HG02642 (cell line): ENCODE data around the gene SUFU.
"Not testable (repeated sequence)": the region's sequence is repeated elsewhere in the genome, so short reads cannot be mapped to it uniquely, and the experiment has no call there.

Experiments
- ATAC-seq: cut with Tn5 transposase; IDR thresholded peaks from one replicate; pipeline ENCODE4 v1.9.1; 2021; ENCODE audit warnings: mild to moderate bottlenecking; ENCODE audit not compliant: unreplicated experiment, poor library complexity

Gene SUFU

GRCh38 chr10:102503264-102504178 lies at the start of gene SUFU:
TSS of gene SUFU (plus strand) at chr10:102503972. CDS start at chr10:102504153, 181 bp downstream.
- ATAC-seq, result peak; percentile 72

- ATAC-seq, result not testable (repeated sequence)
These were observed 48.9 kb upstream of the SUFU start for GRCh38 chr10:102454662-102455487.

- no peak for ATAC-seq
These were observed 47.8 kb upstream of the SUFU start for GRCh38 chr10:102455893-102456471.

DNA sequence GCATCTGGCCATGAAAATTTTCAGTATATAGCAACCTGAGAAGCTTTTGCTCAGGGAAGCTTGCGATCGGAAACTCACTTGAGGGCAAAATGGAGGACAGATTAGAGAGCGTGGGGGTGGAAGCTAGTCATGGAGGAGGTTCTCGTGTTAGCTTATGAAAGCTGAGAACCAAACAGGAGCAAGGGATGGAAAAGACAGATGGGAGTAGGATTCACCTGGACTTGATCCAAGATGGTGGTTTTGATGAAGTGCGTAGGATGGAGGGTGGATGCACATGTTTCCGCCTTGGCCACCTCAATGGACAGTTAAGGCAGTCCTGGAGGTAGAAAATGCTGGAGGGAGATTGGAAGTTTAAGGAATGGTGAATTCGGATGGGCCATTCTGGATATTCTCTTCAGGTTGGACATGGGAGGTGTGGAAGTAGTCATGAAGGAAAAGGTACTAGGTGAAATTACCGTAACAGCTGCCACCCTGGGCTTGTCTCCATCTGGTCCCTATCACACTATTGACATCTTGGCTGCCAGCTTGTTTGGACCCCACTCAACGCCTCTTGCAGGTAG lies 46.1 kb upstream of the SUFU start:
- no peak for ATAC-seq

DNA sequence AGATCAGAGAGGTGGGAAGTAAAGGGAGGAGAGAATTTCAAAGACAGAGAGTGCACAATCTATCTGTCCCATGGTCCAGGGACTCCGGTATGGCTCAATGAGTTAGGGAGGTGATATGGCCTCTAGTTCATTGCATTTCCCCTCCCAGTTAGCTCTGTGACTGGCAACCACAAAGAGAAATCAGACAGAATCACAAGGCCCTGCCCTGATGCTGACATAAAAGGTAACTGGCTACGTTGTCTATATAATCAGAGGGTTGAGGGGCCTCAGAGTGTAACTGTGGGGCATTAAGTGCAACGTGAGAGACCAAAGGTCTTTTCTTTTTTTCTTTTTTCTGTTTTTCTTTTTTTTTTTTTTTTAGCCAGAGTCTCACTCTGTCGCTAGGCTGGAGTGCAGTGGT lies 45.1 kb upstream of the SUFU start:
- no peak for ATAC-seq

GRCh38 chr10:102460836-102461186 lies 43.0 kb upstream of the SUFU start:
- ATAC-seq, result peak; percentile 29

- ATAC-seq, result peak; percentile 92
These were observed 42.4 kb upstream of the SUFU start for GRCh38 chr10:102461187-102462054.

GRCh38 chr10:102462512-102463054 lies 41.2 kb upstream of the SUFU start:
- ATAC-seq, result no peak

DNA sequence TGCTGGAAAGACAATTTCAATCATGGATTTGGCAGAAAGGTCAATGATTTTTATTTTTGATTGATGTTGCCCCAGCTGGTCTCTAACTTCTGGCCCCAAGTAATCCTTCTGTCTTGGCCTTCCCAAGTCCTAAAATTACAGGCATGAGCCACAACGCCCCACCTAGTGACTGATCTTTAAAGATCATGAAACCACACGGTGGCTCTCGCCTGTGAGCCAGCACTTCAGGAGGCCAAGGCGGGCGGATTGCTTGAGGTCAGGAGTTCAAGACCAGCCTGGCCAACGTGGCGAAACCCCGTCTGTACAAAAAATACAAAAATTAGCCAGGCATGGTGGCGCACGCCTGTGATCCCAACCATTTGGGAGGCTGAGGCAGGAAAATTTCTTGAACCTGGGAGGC lies 39.8 kb upstream of the SUFU start:
- ATAC-seq, result no peak

DNA sequence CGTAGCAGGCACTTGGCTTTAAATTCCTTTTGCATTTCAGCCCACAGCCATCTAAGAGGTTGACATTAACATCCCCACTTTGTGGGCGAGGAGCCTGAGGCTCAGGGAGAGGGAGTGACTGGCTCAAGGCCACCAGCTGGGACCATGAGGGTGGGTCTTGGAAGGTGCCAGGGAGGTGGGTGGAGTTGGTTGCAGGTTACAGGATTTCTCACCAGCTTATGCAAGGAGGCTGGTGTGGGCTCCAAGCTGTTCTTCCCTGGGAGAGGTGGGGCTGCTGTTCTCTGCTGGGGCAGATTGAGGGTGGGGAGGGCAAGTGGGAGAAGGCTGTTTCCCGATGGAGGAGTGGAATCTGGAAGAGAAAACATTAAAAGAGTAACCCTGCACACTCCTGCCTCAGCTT lies 38.3 kb upstream of the SUFU start:
- no peak for ATAC-seq

DNA sequence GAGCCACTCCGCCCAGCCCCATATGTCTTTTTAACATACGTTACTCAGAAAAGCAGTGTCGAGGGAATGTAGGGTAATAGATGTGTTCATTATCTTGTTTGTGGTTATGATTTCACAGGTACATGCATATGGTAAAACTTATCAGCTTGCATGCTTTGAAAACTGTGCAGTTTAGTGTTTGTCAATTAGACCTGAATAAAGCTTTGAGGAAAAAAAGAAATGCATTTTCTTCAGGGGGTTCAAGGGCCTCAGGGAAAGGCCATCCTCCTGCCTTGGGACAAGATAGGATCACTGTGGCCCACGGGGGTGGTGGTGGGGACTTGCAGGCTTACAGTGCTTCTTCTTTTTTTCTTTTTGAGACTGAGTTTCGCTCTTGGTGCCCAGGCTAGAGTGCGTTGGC lies 36.5 kb upstream of the SUFU start:
- no peak for ATAC-seq

DNA sequence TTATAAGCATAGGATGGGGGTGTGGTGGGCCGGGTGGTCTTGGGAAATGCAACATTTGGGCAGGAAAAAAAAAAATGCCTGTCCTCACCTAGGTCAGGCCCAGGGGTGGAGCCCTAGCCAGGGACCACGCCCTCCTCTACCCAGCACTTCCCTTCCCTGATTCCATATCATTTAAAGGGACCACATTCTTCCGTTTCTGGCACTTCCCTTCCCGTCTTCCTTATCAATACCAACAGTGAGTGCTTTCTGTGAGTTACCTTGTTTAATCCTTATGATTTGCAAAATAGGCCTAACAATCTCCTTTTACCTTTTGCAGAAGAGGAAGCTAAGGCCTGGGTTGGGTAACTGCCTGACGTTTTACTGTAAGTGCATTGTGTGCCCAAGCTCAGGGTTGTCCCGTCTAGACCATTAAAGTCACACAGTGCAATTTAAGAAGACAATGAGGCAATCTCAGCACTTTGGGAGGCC lies 35.8 kb upstream of the SUFU start:
- no peak for ATAC-seq

- no peak for ATAC-seq
These were observed 35.1 kb upstream of the SUFU start for GRCh38 chr10:102468683-102469082.

DNA sequence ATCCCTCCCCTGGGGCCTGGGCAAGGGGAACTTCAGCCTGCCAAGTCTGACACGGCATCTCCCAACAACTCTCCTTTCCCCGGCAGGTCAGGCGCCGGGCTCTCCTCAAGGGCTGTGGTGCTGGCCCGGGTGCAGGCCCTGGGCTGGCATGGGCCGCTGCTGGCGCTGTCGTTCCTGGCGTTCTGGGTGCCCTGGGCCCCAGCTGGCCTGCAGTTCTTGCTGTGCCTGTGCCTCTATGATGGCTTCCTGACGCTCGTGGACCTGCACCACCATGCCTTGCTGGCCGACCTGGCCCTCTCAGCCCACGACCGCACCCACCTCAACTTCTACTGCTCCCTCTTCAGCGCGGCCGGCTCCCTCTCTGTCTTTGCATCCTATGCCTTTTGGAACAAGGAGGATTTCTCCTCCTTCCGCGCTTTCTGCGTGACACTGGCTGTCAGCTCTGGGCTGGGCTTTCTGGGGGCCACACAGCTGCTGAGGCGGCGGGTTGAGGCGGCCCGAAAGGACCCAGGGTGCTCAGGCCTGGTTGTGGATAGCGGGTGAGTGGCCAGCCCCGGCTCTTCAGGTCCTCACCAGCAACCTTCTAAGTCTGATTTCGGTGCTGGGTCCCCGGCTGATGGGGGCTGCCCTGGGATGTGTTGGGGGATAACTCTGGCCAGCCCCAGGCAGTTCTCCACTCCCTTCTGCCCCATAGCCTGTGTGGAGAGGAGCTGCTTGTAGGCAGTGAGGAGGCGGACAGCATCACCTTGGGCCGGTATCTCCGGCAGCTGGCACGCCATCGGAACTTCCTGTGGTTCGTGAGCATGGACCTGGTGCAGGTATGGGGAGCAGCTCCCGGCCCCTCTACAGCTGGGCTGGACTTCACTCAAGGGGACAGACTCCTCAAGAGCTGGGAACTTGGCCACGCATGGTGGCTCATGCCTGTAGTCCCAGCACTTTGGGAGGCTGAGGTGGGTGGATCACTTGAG lies 32.9 kb upstream of the SUFU start:
- no peak for ATAC-seq

DNA sequence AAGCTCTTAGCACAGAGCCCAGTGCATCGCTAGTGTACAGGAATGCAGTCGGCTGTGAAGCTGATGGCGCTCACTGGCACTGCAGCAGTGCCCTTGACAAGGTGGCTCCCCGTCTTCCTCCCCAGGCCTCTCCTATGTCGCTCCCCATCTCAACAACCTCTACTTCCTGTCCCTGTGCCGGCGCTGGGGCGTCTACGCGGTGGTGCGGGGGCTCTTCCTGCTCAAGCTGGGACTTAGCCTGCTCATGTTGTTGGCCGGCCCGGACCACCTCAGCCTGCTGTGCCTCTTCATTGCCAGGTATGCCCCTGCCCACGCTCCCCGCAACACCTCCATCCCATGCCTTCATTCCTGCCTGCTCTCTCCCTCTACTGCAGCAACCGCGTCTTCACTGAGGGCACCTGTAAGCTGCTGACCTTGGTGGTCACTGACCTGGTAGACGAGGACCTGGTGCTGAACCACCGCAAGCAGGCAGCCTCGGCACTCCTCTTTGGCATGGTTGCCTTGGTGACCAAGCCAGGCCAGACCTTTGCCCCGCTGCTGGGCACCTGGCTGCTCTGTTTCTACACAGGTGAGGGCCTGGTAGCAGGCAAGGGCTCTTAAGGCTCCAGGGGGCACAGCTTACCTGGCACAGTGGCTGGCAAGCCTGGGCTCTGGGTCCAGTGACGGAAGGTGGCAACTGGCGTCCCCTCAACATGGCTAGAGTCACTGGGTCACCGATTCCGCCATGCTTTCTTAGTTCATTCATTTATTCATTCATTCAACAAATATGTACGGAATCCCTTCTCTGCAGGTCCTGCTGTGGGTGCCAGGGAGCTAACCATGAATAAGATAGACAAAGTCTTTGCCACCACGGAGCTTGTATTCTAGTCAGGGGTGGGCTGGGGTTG lies 30.1 kb upstream of the SUFU start:
- no peak for ATAC-seq

DNA sequence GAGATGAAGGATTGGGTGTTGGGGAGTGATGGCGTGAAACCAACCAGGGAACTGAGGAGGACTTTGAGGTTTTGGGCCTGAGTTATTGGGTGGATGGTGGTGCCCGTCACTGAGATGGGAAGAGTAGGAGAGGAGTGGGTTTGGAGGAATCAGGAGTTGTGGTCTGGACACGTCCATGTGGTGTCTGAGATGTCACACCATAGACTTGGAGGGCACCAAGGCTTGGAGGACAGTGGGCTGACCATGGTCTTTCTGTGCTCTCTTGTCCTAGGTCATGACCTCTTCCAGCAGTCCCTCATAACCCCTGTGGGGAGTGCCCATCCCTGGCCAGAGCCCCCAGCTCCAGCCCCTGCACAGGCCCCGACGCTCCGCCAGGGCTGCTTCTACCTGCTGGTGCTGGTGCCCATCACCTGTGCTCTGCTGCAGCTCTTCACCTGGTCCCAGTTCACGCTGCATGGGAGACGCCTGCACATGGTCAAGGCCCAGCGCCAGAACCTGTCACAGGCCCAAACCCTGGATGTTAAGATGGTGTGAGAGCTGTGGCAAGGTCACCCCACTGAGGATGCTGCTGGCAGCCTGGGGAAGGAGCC lies 28.2 kb upstream of the SUFU start:
- no peak for ATAC-seq
